GM21619 (cell line): ENCODE measurements around the gene ZNG1A.
"Not testable (repeated sequence)": the region's sequence is repeated elsewhere in the genome, so short reads cannot be mapped to it uniquely, and the experiment has no call there.

ENCODE experiments used
- ATAC-seq: cut with Tn5 transposase; IDR thresholded peaks from one replicate; pipeline ENCODE4 v1.9.1; 2021; ENCODE audit not compliant: unreplicated experiment

ZNG1A gene

GRCh38 chr9:178970-179383, at the start of gene ZNG1A:
TSS of gene ZNG1A (minus strand) at chr9:179056. CDS start at chr9:178969, 87 bp downstream.
- not testable (repeated sequence) for ATAC-seq

DNA sequence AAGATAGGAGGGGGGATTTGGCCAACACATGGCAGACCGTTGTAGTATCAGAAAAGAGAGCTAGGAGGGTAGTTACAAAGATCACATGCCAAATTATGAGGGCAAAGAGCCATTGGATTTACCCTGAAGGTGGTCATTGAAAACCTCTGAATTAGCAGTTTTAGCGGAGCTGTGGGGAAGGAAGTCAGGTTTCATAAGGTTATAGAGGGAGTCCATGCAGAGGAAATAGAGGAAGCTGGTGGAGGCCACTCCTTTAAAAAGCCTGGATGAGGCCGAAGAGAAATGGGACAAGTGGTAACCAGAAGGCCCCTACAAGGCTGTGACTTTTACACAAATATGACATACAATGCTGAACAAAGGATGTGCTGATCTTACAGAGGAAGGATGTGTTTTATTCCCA, 49.0 kb upstream of the ZNG1A start:
- no peak for ATAC-seq

GRCh38 chr9:224582-225520, 46.0 kb upstream of the ZNG1A start:
- ATAC-seq, result no peak

GRCh38 chr9:224026-224425, 45.2 kb upstream of the ZNG1A start:
- ATAC-seq, result no peak

DNA sequence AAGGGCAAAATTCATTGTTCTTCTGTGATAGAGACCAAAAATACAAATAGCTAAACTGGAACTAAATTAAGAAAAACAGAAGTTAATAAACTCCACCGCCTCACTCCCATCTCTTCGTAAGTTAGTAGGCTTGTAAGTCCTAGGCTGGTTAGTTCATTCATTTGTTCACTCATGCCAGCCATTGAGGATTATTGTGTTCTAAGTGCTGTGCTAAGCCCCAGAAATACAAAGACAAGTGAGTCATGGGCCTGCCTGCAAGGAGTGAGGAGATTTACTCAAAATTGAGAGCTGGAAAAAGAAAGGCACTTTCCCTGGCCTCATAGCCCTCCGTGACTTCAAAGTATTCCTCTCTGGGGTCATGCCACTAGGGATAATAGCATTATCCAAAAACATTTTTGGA, 44.3 kb upstream of the ZNG1A start:
- ATAC-seq, result no peak

GRCh38 chr9:221989-222776, 43.3 kb upstream of the ZNG1A start:
- ATAC-seq, result no peak

DNA sequence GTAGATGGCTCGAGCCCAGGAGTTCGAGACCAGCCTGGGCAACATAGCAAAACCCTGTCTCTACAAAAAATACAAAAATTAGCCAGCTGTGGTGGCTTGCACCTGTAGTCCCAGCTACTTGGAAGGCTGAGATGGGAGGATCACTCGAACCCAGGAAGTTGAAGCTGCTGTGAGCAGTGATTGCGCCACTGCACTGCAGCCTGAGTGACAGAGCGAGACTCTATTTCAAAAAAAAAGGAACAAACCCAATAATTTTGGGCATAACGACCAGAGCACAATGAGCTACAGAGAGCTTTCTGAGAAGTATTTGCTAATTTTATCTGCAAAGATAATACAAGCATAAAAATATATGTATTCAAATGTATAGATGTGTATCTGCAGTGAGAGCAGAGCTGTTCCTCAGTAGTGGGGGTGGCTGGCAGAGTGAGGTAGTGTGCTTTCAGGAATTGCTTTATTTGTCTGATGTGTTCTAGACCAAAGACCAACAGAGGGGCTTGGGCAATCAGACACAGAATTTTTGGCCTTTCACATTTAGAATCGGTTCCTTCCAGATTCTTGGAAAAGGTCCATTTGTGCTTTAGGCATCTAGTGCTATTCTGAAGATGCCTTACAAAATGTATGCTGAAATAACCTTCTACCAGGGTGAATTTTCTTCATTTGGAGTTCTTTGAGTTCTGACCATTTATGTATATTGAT, 41.0 kb upstream of the ZNG1A start:
- no peak for ATAC-seq

- ATAC-seq, result not testable (repeated sequence)
Observed at GRCh38 chr9:219036-219435, 40.2 kb upstream of the ZNG1A start.

DNA sequence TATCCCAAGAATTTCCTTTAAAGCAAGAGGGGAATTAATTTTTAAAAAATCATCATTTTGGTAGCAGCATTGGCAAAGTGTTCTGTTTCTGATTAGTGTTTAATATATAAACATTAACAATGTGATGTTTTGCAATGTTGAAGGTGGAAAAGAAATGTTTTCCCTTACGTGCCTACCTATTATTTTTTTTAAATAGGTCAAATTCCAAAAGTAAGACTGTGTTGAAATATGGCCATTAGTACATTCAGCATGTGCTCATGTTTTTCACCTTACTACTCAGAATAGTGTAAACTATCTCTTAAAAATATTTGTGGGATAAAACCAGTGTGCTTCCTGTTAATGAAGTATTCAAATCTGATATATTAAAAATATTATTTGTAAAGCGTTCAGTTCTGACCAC, 39.1 kb upstream of the ZNG1A start:
- no peak for ATAC-seq

DNA sequence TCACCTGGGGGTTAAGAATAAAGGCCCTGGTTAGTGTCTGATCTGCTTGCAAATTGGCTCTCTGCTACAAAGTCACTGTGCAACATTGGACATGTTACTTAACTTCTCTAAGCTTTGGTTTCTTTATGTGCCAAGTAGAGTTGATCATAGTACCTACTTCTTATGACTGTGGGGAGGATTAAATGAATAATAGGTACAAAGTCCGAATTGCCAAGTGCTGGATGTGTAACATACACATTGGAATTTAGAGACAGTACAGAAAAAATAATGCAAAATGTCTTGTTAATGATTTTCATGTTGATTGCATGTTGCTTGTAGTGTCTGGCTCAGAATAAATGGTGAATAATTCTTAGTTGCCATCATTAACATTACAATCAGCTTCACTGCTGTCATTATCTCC, 38.0 kb upstream of the ZNG1A start:
- ATAC-seq, result no peak

GRCh38 chr9:215631-216155, 36.8 kb upstream of the ZNG1A start:
- ATAC-seq, result no peak

DNA sequence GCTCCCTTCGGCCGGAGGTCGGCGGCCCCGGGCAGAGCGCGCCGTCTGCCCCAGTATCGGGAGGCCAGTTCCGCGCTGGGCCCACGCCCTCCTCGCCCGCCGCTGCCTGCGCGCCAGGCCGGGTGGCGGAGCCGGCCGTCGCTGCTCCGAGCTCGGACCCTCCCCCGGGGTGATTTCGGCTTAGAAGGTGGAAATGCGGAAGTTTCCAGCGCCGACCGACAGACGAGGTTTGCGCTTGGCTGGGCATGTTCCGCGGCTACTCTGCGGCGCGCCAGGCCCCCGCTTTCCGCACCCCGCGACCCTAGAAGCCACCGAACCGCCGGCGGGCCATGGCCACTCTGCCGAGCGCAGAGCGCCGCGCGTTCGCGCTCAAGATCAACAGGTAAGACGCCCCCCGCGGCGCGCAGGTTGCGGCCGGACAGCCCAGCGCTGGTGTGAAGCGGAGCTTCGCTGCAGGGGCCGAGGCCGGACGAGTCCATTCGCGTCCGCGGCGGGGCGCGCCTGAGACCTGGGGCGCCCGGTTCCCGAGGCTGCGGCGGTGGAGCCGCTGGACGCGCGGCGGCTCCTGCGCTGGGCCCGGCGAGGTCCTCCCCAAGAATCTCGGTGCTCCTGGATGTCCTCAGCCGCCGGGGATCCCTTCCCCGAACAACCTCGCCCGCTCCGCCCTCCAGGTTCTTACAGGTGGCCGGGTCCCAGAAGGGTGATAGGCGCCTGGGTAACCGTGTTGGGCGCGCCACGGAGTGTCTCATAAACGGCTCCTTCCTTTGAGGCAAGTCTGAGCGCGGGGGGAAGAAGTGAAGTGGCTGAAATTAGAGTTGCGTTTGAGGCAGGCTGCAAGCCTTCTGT, 36.0 kb upstream of the ZNG1A start, which contains the start of gene DOCK8:
Gene DOCK8, plus strand, starts transcription at position 218 of the 846 bp plus-strand sequence. Its CDS starts 112 bp downstream, at position 330.
- peak; percentile 87 for ATAC-seq

- no peak for ATAC-seq
Observed at GRCh38 chr9:214351-214647, 35.4 kb upstream of the ZNG1A start.

DNA sequence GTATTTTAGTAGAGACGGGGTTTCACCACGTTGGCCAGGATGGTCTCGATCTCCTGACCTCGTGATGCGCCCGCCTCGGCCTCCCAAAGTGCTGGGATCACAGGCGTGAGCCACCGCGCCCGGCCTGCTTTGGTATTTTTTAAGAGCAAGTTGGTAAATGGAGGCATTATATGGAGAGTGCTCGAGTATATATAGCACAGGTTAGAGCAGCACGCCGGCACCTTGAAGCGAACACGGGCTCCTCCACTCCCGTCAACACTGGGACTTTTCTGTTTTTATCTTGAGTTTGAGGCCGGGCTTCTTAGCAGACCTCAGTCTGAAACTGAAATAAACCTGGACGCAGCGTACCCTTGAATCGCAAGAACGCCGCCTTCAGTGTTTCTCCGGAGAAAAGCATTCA, 35.0 kb upstream of the ZNG1A start:
- ATAC-seq, result not testable (repeated sequence)

DNA sequence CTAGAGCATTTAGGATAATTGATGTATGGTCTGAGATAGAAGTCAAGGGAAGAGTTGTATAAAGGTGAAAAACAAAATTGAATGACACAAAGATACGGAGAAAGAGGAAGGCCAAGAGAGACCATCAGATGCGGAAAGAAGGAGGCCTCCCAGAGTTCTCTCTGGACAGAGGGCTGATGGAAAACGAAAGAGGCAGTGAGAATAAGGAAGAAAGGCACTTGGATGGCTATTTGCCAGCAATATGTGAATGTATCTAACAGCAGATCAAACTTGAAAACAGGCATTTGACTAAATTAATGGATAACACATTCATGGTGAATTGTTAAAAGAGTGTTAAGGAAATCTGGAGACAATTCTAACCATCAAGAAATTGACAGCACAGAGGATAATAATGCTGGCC, 33.4 kb upstream of the ZNG1A start:
- ATAC-seq, result no peak

DNA sequence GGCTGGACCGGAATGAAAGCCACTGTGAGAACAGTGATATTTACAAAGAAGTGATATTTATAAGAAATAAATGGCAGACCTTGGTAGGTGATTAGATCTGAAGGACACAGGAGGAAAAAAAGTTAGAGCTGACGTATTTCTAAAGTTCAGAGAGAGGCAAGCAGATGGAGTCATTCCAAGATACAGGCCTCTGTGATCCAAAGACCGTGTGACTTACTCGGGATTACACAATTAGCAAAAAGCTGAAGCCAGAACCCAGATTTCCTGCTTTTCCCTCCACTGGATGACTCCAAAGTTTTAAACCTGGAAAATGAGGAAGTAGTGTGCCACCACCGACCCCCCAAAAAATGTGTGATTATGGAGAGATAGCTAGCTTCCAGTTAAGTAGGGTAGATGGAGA, 32.7 kb upstream of the ZNG1A start:
- no peak for ATAC-seq

GRCh38 chr9:211036-211435, 32.2 kb upstream of the ZNG1A start:
- no peak for ATAC-seq

- no peak for ATAC-seq
Observed at GRCh38 chr9:209143-209758, 30.4 kb upstream of the ZNG1A start.

DNA sequence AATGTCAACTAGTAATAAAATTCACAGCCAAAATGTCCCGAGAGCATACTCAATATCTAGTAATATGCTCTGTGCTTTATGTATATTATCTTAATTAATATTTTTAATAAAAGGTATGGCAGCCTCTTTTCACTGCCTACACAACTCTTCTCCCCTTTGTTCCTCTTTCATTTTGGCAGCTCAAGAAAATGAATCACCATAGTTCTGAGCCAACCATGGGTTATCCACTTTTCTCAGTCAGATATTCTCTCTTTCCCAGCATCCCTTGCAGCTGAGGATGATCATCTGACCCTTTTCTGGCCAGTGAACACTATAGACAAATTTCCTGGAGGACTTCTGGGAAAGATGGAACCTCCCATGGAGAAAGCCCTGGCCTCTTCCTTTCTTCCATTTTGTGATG, 27.6 kb upstream of the ZNG1A start:
- ATAC-seq, result no peak

- ATAC-seq, result not testable (repeated sequence)
Observed at GRCh38 chr9:199601-200000, 20.7 kb upstream of the ZNG1A start.
